H9 (cell line): Measurements from ENCODE around the gene RTN1. TPM values are rescaled to one million over a fixed set of nuclear protein-coding genes. Genes with fewer than 3 reads are reported as not detected.

Experiments used
- DNase-seq: peaks from one replicate; pipeline ENCODE4 v3.0.0-alpha.2; 2017
- H2AFZ ChIP-seq: one replicate; pipeline ENCODE4 v1.6.1; 2013; ENCODE audit warnings: mild to moderate bottlenecking, low read length, control low read depth, moderate library complexity
- H2AK5ac ChIP-seq: 2 replicates; pipeline ENCODE4 v1.6.1; 2013; ENCODE audit warnings: low read length, control low read depth, mixed read lengths; ENCODE audit not compliant: insufficient read length
- H2BK120ac ChIP-seq: one replicate; pipeline ENCODE4 v1.6.1; 2013; ENCODE audit warnings: low read depth, mild to moderate bottlenecking, low read length, control low read depth, inconsistent platforms; ENCODE audit not compliant: poor library complexity, severe bottlenecking
- H2BK12ac ChIP-seq: 2 replicates; pipeline ENCODE4 v1.6.1; 2013; ENCODE audit warnings: low read length, control low read depth, mixed read lengths, low read depth; ENCODE audit not compliant: insufficient read length
- H2BK15ac ChIP-seq: 2 replicates; pipeline ENCODE4 v1.6.1; 2013; ENCODE audit warnings: low read depth, low read length, control low read depth
- H2BK20ac ChIP-seq: one replicate; pipeline ENCODE4 v1.6.1; 2013; ENCODE audit warnings: low read depth, mild to moderate bottlenecking, low read length, control low read depth, inconsistent platforms; ENCODE audit not compliant: poor library complexity, severe bottlenecking
- H2BK5ac ChIP-seq: 2 replicates; pipeline ENCODE4 v1.6.1; 2013; ENCODE audit warnings: low read length, control low read depth, mixed read lengths; ENCODE audit not compliant: insufficient read length
- H3K14ac ChIP-seq: 2 replicates; pipeline ENCODE4 v1.6.1; 2013; ENCODE audit warnings: low read length, control low read depth; ENCODE audit not compliant: insufficient read depth
- H3K18ac ChIP-seq: 2 replicates; pipeline ENCODE4 v1.6.1; 2013; ENCODE audit warnings: low read depth, mild to moderate bottlenecking, mixed read lengths, low read length, control low read depth; ENCODE audit not compliant: insufficient read length
- H3K23ac ChIP-seq: 2 replicates; pipeline ENCODE4 v1.6.1; 2013; ENCODE audit warnings: low read length, control low read depth, mixed read lengths, low read depth; ENCODE audit not compliant: insufficient read length
- H3K23me2 ChIP-seq: 2 replicates; pipeline ENCODE4 v1.6.1; 2013; ENCODE audit warnings: low read depth, mild to moderate bottlenecking, mixed read lengths, low read length, control low read depth; ENCODE audit not compliant: insufficient read length, poor library complexity, severe bottlenecking
- H3K27ac ChIP-seq: 2 replicates; pipeline ENCODE4 v1.5.1; 2013; ENCODE audit warnings: low read length, control low read depth, mixed read lengths, low read depth; ENCODE audit not compliant: insufficient read length
- H3K27me3 ChIP-seq: 2 replicates; pipeline ENCODE4 v1.6.1; 2013; ENCODE audit warnings: low read length, control low read depth, inconsistent platforms; ENCODE audit not compliant: insufficient read depth
- H3K4ac ChIP-seq: 2 replicates; pipeline ENCODE4 v1.6.1; 2013; ENCODE audit warnings: low read depth, mild to moderate bottlenecking, control low read depth, inconsistent platforms, low read length, moderate library complexity
- H3K4me1 ChIP-seq: 2 replicates; pipeline ENCODE4 v1.6.1; 2013; ENCODE audit warnings: low read length, control low read depth, inconsistent platforms; ENCODE audit not compliant: insufficient read depth
- H3K4me2 ChIP-seq: 2 replicates; pipeline ENCODE4 v1.6.1; 2013; ENCODE audit warnings: low read length, control low read depth, mixed read lengths; ENCODE audit not compliant: insufficient read length, insufficient read depth
- H3K56ac ChIP-seq: 2 replicates; pipeline ENCODE4 v1.6.1; 2013; ENCODE audit warnings: low read depth, mild to moderate bottlenecking, mixed read lengths, low read length, control low read depth; ENCODE audit not compliant: insufficient read length
- H3K79me1 ChIP-seq: 2 replicates; pipeline ENCODE4 v1.6.1; 2013; ENCODE audit warnings: low read depth, mild to moderate bottlenecking, moderate library complexity, low read length, control low read depth, inconsistent platforms; ENCODE audit not compliant: insufficient read depth, poor library complexity, severe bottlenecking
- H3K79me2 ChIP-seq: 2 replicates; pipeline ENCODE4 v1.6.1; 2013; ENCODE audit warnings: low read length, control low read depth, inconsistent platforms; ENCODE audit not compliant: insufficient read depth
- H3K9ac ChIP-seq: 2 replicates; pipeline ENCODE4 v1.6.1; 2013; ENCODE audit warnings: low read length, control low read depth, mixed read lengths; ENCODE audit not compliant: insufficient read length; ENCODE audit errors: extremely low read depth
- H3K9me3 ChIP-seq: one replicate; pipeline ENCODE4 v1.6.1; 2013; ENCODE audit warnings: low read depth, low read length, inconsistent platforms; ENCODE audit not compliant: control insufficient read depth
- H3T11ph ChIP-seq: one replicate; pipeline ENCODE4 v1.6.1; 2013; ENCODE audit warnings: mild to moderate bottlenecking, low read length, control low read depth, inconsistent platforms
- H4K20me1 ChIP-seq: one replicate; pipeline ENCODE4 v1.6.1; 2013; ENCODE audit not compliant: control insufficient read depth, insufficient read length, insufficient read depth
- H4K5ac ChIP-seq: 2 replicates; pipeline ENCODE4 v1.6.1; 2013; ENCODE audit warnings: low read depth, mild to moderate bottlenecking, mixed read lengths, low read length, control low read depth; ENCODE audit not compliant: insufficient read length
- H4K8ac ChIP-seq: replicated peaks from 2 replicates; pipeline ENCODE4 v1.6.1; 2013; ENCODE audit warnings: low read length, control low read depth, mixed read lengths, low read depth; ENCODE audit not compliant: insufficient read length
- H4K91ac ChIP-seq: 2 replicates; pipeline ENCODE4 v1.6.1; 2013; ENCODE audit warnings: low read depth, mild to moderate bottlenecking, moderate library complexity, mixed read lengths, low read length, control low read depth; ENCODE audit not compliant: insufficient read length
- H3K27ac Mint-ChIP-seq, 3 experiments: 2 replicates in 2 of 3; 3 replicates in 1 of 3; pipeline ENCODE4 v1.8.0; 2020 to 2021; ENCODE audit warnings: mixed read lengths in 3 of 3, mild to moderate bottlenecking in 1 of 3, moderate library complexity in 1 of 3
- H3K27me3 Mint-ChIP-seq: 2 replicates; pipeline ENCODE4 v1.8.0; 2021; ENCODE audit warnings: low read depth, mild to moderate bottlenecking, moderate library complexity, mixed read lengths
- H3K36me3 Mint-ChIP-seq, 3 experiments: 2 replicates in 2 of 3; 3 replicates in 1 of 3; pipeline ENCODE4 v1.8.0; 2020 to 2021; ENCODE audit warnings: low read depth in 3 of 3, mixed read lengths in 3 of 3; ENCODE audit not compliant: insufficient read depth in 1 of 3
- H3K4me1 Mint-ChIP-seq, 2 experiments: 2 replicates each; pipeline ENCODE4 v1.8.0; 2020; ENCODE audit warnings: mixed read lengths in 2 of 2
- H3K4me3 Mint-ChIP-seq, 2 experiments: 2 replicates in 1 of 2; 3 replicates in 1 of 2; pipeline ENCODE4 v1.8.0; 2020 to 2021; ENCODE audit warnings: mild to moderate bottlenecking in 2 of 2, mixed read lengths in 2 of 2, moderate library complexity in 1 of 2
- H3K9me3 Mint-ChIP-seq, 2 experiments: 2 replicates in 1 of 2; 3 replicates in 1 of 2; pipeline ENCODE4 v1.8.0; 2020; ENCODE audit warnings: mild to moderate bottlenecking in 2 of 2, mixed read lengths in 2 of 2, moderate library complexity in 1 of 2
- CTCF ChIP-seq: fragments of 200-600 bp; sonication (generic); conservative IDR thresholded peaks from 3 replicates; pipeline ENCODE4 v1.8.0; 2021; ENCODE audit warnings: antibody characterized with exemption, mild to moderate bottlenecking
- total RNA-seq: library from RNA; stranded (reverse); gene quantifications from 2 replicates; pipeline ENCODE4 v1.2.1, GENCODE V29; 2021

RTN1 gene
- total RNA-seq, 1 experiment from 2014 or later, result 1.8 TPM

DNA sequence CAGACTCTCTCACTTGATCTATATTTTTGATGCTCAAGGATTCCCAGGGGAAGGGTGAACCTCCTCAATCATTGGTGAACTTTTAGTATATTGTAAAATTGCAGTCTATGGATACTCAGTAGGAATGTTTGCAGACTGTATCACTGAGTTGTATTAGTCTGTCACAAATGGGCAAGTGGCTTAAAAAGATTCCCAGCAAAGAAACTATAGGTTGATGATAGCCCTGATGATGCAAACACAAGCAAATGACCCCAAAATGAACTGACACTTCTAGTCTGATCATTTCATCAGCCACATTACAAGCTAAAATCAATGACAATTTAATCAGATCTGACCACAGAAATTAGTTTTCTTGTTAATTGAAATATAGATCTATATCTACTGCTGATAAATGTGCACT lies 59.5 kb downstream of the RTN1 start:
- Histone ChIP-seq H4K91ac (no peak overlapping the region), H2BK5ac (no peak overlapping the region), H3K56ac (no peak overlapping the region), H3K9ac (no peak overlapping the region), H3T11ph (no peak overlapping the region), H4K20me1 (no peaks in the 10 kb centered on the region), H3K4me1 (no peaks in the 10 kb centered on the region), H3K79me2 (no peaks in the 10 kb centered on the region), H3K23me2 (no peaks in the 10 kb centered on the region), H3K23ac (no peak overlapping the region), H3K27ac (no peak overlapping the region), H3K4me2 (no peak overlapping the region), H2BK120ac (no peak overlapping the region), H2AFZ (no peak overlapping the region), H4K5ac (no peak overlapping the region), H3K27me3 (no peaks in the 10 kb centered on the region), H2BK15ac (no peak overlapping the region), H3K18ac (no peak overlapping the region), H3K79me1 (no peaks in the 10 kb centered on the region), H3K4ac (no peak overlapping the region), H4K8ac (no peak overlapping the region), H3K9me3 (no peaks in the 10 kb centered on the region), H2BK20ac (no peak overlapping the region), H2BK12ac (no peak overlapping the region), H2AK5ac (no peak overlapping the region), H3K14ac (no peak overlapping the region)
- no peak for DNase-seq
- H3K4me1 Mint-ChIP-seq, result peaks cover 22 to 34% of the 10 kb centered on the region in 2 experiments
- TF ChIP-seq CTCF, result no peak
- no peak overlapping the region for H3K4me3 Mint-ChIP-seq
- peaks cover 9 to 10% of the 10 kb centered on the region in 2 experiments for H3K9me3 Mint-ChIP-seq
- H3K27me3 Mint-ChIP-seq, result peaks cover 6% of the 10 kb centered on the region; the same call in 1 of the 2 replicates
- no peak overlapping the region for H3K27ac Mint-ChIP-seq
- H3K36me3 Mint-ChIP-seq, result peaks cover 5 to 13% (median 10%) of the 10 kb centered on the region in 3 experiments
